ENCODE results near the gene CSPG5. TPM values are rescaled to one million over a fixed set of nuclear protein-coding genes. Genes with fewer than 3 reads are reported as not detected.

CSPG5 gene
- polyA plus RNA-seq, 1 experiment = not detected

DNA sequence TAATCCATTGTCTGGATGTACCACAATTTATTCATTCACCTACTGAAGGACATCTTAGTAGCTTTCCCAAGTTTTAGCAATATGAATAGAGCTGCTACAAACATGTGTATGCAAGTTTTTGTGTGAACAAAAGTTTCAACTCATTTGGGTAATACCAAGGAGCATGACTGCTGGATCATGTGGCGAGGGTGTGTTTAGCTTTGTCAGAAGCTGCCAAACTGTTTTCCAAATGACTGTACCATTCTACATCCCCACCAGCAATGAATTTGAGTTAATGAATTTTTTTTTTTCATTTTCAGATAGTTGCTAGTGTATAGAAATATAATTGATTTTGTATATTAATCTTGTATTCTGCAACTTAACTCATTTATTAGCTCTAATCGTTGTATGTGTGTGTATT is 45.2 kb downstream of the CSPG5 start:
- POLR2A ChIA-PET = no interaction called here
- Histone ChIP-seq H3K9me3 (ENCODE audit: control insufficient read depth, insufficient read depth, low read length) (no peaks in the 10 kb centered on the region; the same call in 1 of the 2 replicates), H3K4me3 (ENCODE audit: low read depth, low read length) (no peak overlapping the region), H3K27ac (ENCODE audit: low read depth, low read length) (no peak overlapping the region), H3K27me3 (ENCODE audit: control insufficient read depth, insufficient read depth, low read length) (peaks cover 10% of the 10 kb centered on the region)
- CTCF ChIA-PET = interaction anchor here (0.6 to 1.7 kb wide), 2 partner anchors 12 to 1454 kb away, joined by 3 to 11 read pairs; no protein-coding TSS in a partner anchor
- TF ChIP-seq, protein P1, sequence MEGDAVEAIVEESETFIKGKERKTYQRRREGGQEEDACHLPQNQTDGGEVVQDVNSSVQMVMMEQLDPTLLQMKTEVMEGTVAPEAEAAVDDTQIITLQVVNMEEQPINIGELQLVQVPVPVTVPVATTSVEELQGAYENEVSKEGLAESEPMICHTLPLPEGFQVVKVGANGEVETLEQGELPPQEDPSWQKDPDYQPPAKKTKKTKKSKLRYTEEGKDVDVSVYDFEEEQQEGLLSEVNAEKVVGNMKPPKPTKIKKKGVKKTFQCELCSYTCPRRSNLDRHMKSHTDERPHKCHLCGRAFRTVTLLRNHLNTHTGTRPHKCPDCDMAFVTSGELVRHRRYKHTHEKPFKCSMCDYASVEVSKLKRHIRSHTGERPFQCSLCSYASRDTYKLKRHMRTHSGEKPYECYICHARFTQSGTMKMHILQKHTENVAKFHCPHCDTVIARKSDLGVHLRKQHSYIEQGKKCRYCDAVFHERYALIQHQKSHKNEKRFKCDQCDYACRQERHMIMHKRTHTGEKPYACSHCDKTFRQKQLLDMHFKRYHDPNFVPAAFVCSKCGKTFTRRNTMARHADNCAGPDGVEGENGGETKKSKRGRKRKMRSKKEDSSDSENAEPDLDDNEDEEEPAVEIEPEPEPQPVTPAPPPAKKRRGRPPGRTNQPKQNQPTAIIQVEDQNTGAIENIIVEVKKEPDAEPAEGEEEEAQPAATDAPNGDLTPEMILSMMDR (IDR thresholded peaks at IDR 0.05; ENCODE audit: low read depth, low read length) = no peak
- DNase-seq (ENCODE audit: low read depth, low spot score) = no peak

DNA sequence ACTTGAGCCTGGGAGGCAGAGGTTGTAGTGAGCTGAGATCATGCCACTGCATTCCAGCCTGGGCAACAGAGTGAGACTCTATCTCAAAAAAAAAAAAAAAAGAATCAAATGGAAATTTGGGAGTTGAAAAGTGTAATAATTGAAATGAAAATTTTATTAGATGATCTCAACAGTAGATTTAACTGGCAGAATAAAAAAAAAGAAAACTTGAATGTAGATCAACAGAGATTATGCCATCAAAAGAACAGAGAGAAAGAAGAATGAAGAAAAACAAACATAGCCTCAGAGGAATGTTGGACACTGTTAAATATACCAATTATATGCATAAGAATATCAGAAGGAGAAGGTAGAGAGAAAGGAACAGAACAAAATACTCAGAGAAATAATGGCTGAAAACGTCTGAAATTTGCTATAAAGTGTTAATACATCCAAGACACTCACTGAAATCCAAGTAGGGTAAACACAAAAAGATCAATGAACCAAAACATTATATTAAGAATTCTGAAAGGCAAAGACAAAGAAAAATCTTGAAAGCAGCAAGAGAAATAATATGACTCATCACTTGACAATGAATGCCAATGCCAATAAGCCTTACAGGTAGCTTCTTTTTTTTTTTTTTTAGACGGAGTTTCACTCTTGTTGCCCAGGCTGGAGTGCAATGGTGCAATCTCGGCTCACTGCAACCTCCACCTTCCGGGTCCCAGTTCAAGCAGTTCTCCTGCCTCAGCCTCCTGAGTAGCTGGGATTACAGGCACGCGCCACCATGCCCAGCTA is 50.5 kb downstream of the CSPG5 start:
- H3K9me3 ChIP-seq (ENCODE audit: control insufficient read depth, insufficient read depth, low read length) = no peaks in the 10 kb centered on the region
- DNase-seq (ENCODE audit: low read depth, low spot score) = no peak
- H3K4me3 ChIP-seq (ENCODE audit: low read depth, low read length) = no peak overlapping the region
- ChIA-PET CTCF (interaction anchor here (0.6 kb wide), 1 partner anchor 466 kb away, joined by 4 read pairs; no protein-coding TSS in a partner anchor), POLR2A (interaction anchor here (0.6 kb wide), 1 partner anchor 97 kb away, joined by 5 read pairs; no protein-coding TSS in a partner anchor)
- no peak overlapping the region for H3K27ac ChIP-seq (ENCODE audit: low read depth, low read length)
- TF ChIP-seq, protein P1 (IDR thresholded peaks at IDR 0.05; ENCODE audit: low read depth, low read length) = no peak
- H3K27me3 ChIP-seq (ENCODE audit: control insufficient read depth, insufficient read depth, low read length) = peaks cover 2% of the 10 kb centered on the region

- POLR2A ChIA-PET = no interaction called here
- no peak for DNase-seq (ENCODE audit: low read depth, low spot score)
- TF ChIP-seq, protein P1 (IDR thresholded peaks at IDR 0.05; ENCODE audit: low read depth, low read length) = no peak
- Histone ChIP-seq H3K4me3 (ENCODE audit: low read depth, low read length) (no peak overlapping the region), H3K27ac (ENCODE audit: low read depth, low read length) (no peak overlapping the region), H3K9me3 (ENCODE audit: control insufficient read depth, insufficient read depth, low read length) (no peaks in the 10 kb centered on the region), H3K27me3 (ENCODE audit: control insufficient read depth, insufficient read depth, low read length) (peaks cover 2% of the 10 kb centered on the region)
- CTCF ChIA-PET = interaction anchor here (1.4 to 1.6 kb wide), 2 partner anchors 87 to 263 kb away, joined by 4 to 6 read pairs; no protein-coding TSS in a partner anchor
Measured at GRCh38 chr3:47525617-47526016, 53.0 kb downstream of the CSPG5 start.

DNA sequence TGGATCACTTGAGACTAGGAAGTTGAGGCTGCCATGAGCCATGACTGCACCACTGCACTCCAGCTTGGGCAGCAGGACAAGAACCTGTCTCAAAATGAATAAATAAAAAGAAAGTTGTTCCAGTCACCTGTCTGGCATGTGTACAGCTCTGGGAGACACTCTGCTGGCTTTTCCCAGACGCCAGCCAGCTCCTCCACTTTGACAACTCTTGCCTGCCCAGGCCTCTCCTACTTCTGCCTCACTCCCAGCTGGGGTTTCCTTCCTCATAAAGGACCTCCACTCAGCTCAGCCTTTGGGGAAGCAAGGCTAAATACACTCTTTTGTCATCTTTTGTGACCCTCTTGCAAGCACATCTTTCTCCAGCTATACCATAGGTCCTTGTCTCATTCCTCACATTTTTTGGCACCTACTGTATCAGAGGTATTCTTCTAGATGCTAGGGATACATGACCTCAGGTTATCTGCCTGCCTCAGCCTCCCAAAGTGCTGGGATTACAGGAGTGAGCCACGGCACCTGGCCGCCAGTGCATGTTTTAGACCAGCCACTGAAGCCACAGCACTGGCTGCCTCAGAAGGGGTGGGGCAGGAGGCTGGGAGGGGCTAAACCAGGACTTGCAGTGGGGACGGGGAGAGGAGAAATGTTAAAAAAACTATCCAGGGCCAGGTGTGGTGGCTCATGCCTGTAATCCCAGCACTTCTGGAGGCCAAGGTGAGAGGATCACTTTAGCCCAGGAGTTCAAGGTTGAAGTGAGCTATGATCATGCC is 55.2 kb downstream of the CSPG5 start:
- ChIA-PET CTCF (interaction anchor here (0.6 to 3.5 kb wide), 5 partner anchors 125 to 1572 kb away, joined by 3 to 48 read pairs (median 6); no protein-coding TSS in a partner anchor), POLR2A (no interaction called here)
- no peaks in the 10 kb centered on the region for H3K9me3 ChIP-seq (ENCODE audit: control insufficient read depth, insufficient read depth, low read length)
- TF ChIP-seq, protein P1 (IDR thresholded peaks at IDR 0.05; ENCODE audit: low read depth, low read length) = no peak
- H3K27ac ChIP-seq (ENCODE audit: low read depth, low read length) = no peak overlapping the region
- H3K4me3 ChIP-seq (ENCODE audit: low read depth, low read length) = no peak overlapping the region
- peaks cover 2% of the 10 kb centered on the region for H3K27me3 ChIP-seq (ENCODE audit: control insufficient read depth, insufficient read depth, low read length)
- no peak for DNase-seq (ENCODE audit: low read depth, low spot score)
